CD14-positive monocyte (primary cell): Measurements from ENCODE around the gene MFNG. TPM values are rescaled to one million over a fixed set of nuclear protein-coding genes. Genes with fewer than 3 reads are reported as not detected.

Experiments
- DNase-seq, 3 donors: peaks; one replicate each; pipeline ENCODE4 v3.0.0-alpha.2; 2011 to 2022
- H2AFZ ChIP-seq: 2 replicates; pipeline ENCODE4 v1.6.0; 2012; ENCODE audit warnings: mild to moderate bottlenecking, low read depth, low read length, inconsistent platforms; ENCODE audit not compliant: insufficient read depth, poor library complexity, severe bottlenecking
- H3K27ac ChIP-seq, 2 donors: 1 replicate in 1 of 2; 2 replicates in 1 of 2; pipeline ENCODE4 v1.5.1; 2012 to 2013; ENCODE audit warnings: low read length in 2 of 2, control low read depth in 1 of 2, inconsistent platforms in 1 of 2, low read depth in 1 of 2, mild to moderate bottlenecking in 1 of 2
- H3K27me3 ChIP-seq, 2 donors: one replicate each; pipeline versions ENCODE4 v1.6.0 to v1.6.1; 2011 to 2013; ENCODE audit warnings: low read length in 2 of 2; ENCODE audit not compliant: control insufficient read depth in 2 of 2, insufficient read depth in 2 of 2
- H3K36me3 ChIP-seq, 2 donors: replicated peaks in 1 of 2; 1 replicate in 1 of 2; 2 replicates in 1 of 2; pipeline versions ENCODE4 v1.5.1 to v1.6.1; 2012 to 2013; ENCODE audit warnings: low read length in 2 of 2, control low read depth in 1 of 2, inconsistent platforms in 1 of 2, mild to moderate bottlenecking in 1 of 2; ENCODE audit not compliant: insufficient read depth in 2 of 2, control insufficient read depth in 1 of 2
- H3K4me1 ChIP-seq, 2 donors: 1 replicate in 1 of 2; 2 replicates in 1 of 2; pipeline versions ENCODE4 v1.5.1 to v1.6.1; 2012 to 2013; ENCODE audit warnings: low read length in 2 of 2, control low read depth in 1 of 2, inconsistent platforms in 1 of 2, mild to moderate bottlenecking in 1 of 2, moderate library complexity in 1 of 2; ENCODE audit not compliant: insufficient read depth in 2 of 2, control insufficient read depth in 1 of 2
- H3K4me2 ChIP-seq: replicated peaks from 2 replicates; pipeline ENCODE3; 2012; ENCODE audit warnings: low read length, moderate library complexity, mild to moderate bottlenecking; ENCODE audit not compliant: poor library complexity, severe bottlenecking; ENCODE audit errors: extremely low read depth
- H3K4me3 ChIP-seq, 3 experiments: fragments of 200-600 bp in 1 of 3; sonication (generic) in 1 of 3; replicated peaks in 1 of 3; 1 replicate in 2 of 3; 2 replicates in 1 of 3; pipeline ENCODE4 v1.5.1; 2011 to 2013; ENCODE audit warnings: low read length in 3 of 3, mild to moderate bottlenecking in 3 of 3, control low read depth in 2 of 3, low read depth in 2 of 3, inconsistent platforms in 1 of 3, moderate library complexity in 1 of 3
- H3K79me2 ChIP-seq: 2 replicates; pipeline ENCODE4 v1.6.0; 2012; ENCODE audit warnings: mild to moderate bottlenecking, control low read depth, inconsistent platforms, low read length, moderate library complexity; ENCODE audit not compliant: insufficient read depth
- H3K9ac ChIP-seq: 2 replicates; pipeline ENCODE4 v1.6.0; 2017; ENCODE audit warnings: low read length, mild to moderate bottlenecking; ENCODE audit not compliant: insufficient read depth, poor library complexity, severe bottlenecking
- H3K9me3 ChIP-seq, 2 donors: replicated peaks in 1 of 2; 1 replicate in 1 of 2; 2 replicates in 1 of 2; pipeline versions ENCODE4 v1.5.1 to v1.6.1; 2012 to 2013; ENCODE audit warnings: low read length in 2 of 2, control low read depth in 1 of 2; ENCODE audit not compliant: control insufficient read depth in 1 of 2, insufficient read depth in 1 of 2
- H4K20me1 ChIP-seq: 2 replicates; pipeline ENCODE4 v1.6.0; 2012; ENCODE audit warnings: mild to moderate bottlenecking, low read length, control low read depth, moderate library complexity; ENCODE audit not compliant: insufficient read depth
- H3K27ac Mint-ChIP-seq, 7 donors: one replicate each; pipeline ENCODE4 v1.8.0; 2020; ENCODE audit warnings: mild to moderate bottlenecking in 7 of 7, mixed read lengths in 7 of 7, moderate library complexity in 6 of 7, inconsistent platforms in 2 of 7
- H3K27me3 Mint-ChIP-seq, 3 donors: one replicate each; pipeline ENCODE4 v1.8.0; 2021 to 2022; ENCODE audit warnings: low read depth in 3 of 3, mild to moderate bottlenecking in 3 of 3, mixed read lengths in 3 of 3, moderate library complexity in 3 of 3, inconsistent platforms in 1 of 3
- H3K36me3 Mint-ChIP-seq, 2 donors: one replicate each; pipeline ENCODE4 v1.8.0; 2020; ENCODE audit warnings: mixed read lengths in 2 of 2, inconsistent platforms in 1 of 2, mild to moderate bottlenecking in 1 of 2
- H3K4me1 Mint-ChIP-seq: one replicate; pipeline ENCODE4 v1.8.0; 2020; ENCODE audit warnings: mild to moderate bottlenecking, mixed read lengths
- H3K4me3 Mint-ChIP-seq, 2 donors: one replicate each; pipeline ENCODE4 v1.8.0; 2020; ENCODE audit warnings: mild to moderate bottlenecking in 2 of 2, mixed read lengths in 2 of 2, moderate library complexity in 1 of 2
- H3K9me3 Mint-ChIP-seq, 7 donors: one replicate each; pipeline ENCODE4 v1.8.0; 2020 to 2022; ENCODE audit warnings: mixed read lengths in 7 of 7, mild to moderate bottlenecking in 6 of 7, moderate library complexity in 6 of 7, inconsistent platforms in 2 of 7
- WGBS: methylation state at CpG from one replicate; pipeline ENCODE4 v1.1.5; 2013; ENCODE audit warnings: missing lambda C conversion rate; ENCODE audit not compliant: insufficient coverage; 5-methylcytosine and 5-hydroxymethylcytosine counted together
- intact Hi-C, 2 donors: fragments of 100-400 bp; cut with micrococcal nuclease; formaldehyde crosslinking; loops; one replicate each; pipeline versions ENCODE4 v1.15.0 to v1.15.1; 2023
- polyA plus RNA-seq, 3 donors: library from polyadenylated mRNA; depleted of rRNA in 1 of 3; unstranded in 2 of 3; stranded (reverse) in 1 of 3; fragments of 300-500 nt in 2 of 3; fragments of >200 nt in 1 of 3; fragmentation: Illumina TruSeq in 2 of 3; gene quantifications; 1 replicate in 2 of 3; 2 replicates in 1 of 3; pipeline ENCODE4 v1.2.3, GENCODE V29; 2012 to 2021
- TF ChIP-seq, protein P1 (sequence below): fragments of 200-600 bp; IDR thresholded peaks from one replicate; pipeline ENCODE4 v1.8.0; 2022; ENCODE audit warnings: antibody characterized with exemption, mild to moderate bottlenecking

MFNG gene
- polyA plus RNA-seq, 3 donors, result 84.1 to 196 (median 181) TPM

DNA sequence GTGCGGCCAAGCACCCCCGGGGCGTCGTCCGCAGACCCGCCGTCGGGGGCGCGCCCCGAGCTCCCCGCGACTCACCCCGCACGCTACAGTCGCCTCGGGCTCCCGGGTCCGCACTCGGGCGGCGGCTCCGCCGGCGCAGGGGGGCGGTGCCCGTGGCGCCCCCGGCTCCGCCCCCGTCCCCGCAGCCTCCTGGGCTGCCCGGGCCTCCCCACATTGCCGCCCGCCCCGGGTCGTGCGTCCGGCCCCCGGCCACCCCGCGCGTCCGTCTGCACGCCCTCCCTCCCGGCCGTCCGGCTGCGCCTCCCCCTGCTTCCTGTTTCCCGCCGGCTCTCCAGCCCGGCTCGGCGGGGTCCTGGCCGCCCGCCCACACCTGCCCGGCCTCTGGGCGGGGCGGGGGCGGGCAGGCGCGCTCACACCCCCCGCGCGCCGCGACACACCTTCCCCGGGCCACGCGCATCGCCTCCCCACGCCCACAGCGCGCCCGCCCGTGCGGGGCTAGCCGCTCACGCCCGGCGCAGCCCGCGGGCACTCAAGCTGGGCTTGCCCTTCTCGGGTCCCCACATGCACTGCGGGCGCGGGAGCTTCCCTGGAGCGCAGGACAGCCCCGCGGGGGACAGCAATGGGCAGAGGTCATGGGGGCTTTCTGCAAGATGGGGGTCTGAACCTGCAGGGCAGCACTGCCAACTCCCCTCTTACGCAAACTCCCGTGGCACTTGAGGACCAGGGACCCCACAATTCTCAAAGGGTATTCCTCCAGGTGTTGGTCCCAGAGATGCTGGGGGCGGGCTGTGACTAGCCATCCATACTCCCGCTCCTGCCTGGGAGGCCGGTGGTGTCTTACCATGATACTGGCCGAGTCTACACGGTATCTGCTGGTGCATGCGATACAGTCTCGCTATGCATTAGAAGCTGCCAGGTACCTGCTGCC, 33.3 kb upstream of the MFNG start, which contains the start of gene CARD10:
CARD10 (minus strand) TSS at position 148 of the 928 bp plus-strand sequence. CDS start 215 bp downstream, outside the sequence.
- 7% methylated on average over 99 of the region's 99 CpGs for WGBS
- peaks cover 16 to 46% of the 10 kb centered on the region in 2 donors for H3K27me3 ChIP-seq
- H3K27me3 Mint-ChIP-seq, result peaks cover 47 to 59% (median 53%) of the 10 kb centered on the region in 3 donors
- no peaks in the 10 kb centered on the region for H3K36me3 ChIP-seq
- no peak within 1 kb of the TSS for H3K27ac ChIP-seq
- no peaks in the 10 kb centered on the region for H4K20me1 ChIP-seq
- peak within 1 kb of the TSS in 1 of 7 donors; percentile 33 for H3K27ac Mint-ChIP-seq
- TF ChIP-seq, protein P1, sequence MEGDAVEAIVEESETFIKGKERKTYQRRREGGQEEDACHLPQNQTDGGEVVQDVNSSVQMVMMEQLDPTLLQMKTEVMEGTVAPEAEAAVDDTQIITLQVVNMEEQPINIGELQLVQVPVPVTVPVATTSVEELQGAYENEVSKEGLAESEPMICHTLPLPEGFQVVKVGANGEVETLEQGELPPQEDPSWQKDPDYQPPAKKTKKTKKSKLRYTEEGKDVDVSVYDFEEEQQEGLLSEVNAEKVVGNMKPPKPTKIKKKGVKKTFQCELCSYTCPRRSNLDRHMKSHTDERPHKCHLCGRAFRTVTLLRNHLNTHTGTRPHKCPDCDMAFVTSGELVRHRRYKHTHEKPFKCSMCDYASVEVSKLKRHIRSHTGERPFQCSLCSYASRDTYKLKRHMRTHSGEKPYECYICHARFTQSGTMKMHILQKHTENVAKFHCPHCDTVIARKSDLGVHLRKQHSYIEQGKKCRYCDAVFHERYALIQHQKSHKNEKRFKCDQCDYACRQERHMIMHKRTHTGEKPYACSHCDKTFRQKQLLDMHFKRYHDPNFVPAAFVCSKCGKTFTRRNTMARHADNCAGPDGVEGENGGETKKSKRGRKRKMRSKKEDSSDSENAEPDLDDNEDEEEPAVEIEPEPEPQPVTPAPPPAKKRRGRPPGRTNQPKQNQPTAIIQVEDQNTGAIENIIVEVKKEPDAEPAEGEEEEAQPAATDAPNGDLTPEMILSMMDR, result no peak
- peaks cover 0 to 2% of the 10 kb centered on the region in 2 donors for H3K36me3 Mint-ChIP-seq
- peak within 1 kb of the TSS; percentile 57 to 82 for H3K4me3 Mint-ChIP-seq
- H3K4me3 ChIP-seq, result peak within 1 kb of the TSS in 1 of 3 experiments; percentile 58
- H3K4me1 ChIP-seq, result peaks cover 4 to 12% of the 10 kb centered on the region in 2 donors
- peaks cover 0 to 6% of the 10 kb centered on the region in 2 donors for H3K9me3 ChIP-seq
- H3K9me3 Mint-ChIP-seq, result peaks cover 3 to 16% (median 6%) of the 10 kb centered on the region in 7 donors
- no peaks in the 10 kb centered on the region for H3K79me2 ChIP-seq
- no peak within 1 kb of the TSS for H2AFZ ChIP-seq
- H3K9ac ChIP-seq, result no peak within 1 kb of the TSS
- H3K4me1 Mint-ChIP-seq, result peaks cover 9% of the 10 kb centered on the region
- H3K4me2 ChIP-seq, result peak within 1 kb of the TSS; percentile 71
- intact Hi-C loops, result no loop called here
- DNase-seq, result no peak

DNA sequence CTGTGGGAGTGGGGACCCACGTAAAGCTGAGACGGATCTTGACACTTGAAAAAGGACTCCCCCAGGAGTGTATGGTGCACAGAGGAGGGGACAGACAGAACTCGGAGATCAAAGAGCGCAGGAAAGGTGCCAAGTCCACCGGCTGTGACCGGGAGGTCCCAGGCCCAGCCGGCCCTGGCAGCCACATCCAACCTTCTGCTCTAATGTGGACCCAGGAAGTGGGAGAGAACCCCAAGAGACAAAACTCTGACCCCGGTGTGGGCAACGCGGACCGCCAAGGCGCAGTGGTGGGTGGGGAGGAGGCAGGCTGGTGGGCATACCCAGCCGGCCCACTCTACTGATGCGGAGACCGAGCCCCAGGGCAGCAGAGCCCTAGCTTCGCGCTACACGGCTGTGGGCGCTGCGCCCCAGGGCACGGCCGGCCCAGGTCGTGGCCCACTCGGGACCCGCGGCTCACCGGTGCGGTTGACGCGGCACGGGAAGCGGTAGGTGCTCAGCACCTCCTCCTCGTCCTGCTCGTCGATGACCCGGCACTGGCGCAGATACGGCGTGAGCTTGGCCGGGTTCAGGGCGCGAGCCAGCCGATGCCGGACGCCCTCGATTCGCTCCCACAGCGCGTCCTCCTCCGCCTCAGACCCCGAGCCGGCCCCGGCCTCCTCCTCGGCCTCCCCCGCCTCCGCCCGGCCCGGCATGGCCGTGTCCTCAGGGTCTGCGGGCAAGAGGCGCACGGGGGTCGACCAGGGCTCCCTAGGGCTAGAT, 32.5 kb upstream of the MFNG start:
- H3K4me1 Mint-ChIP-seq, result peaks cover 9% of the 10 kb centered on the region
- H3K9me3 ChIP-seq, result peaks cover 0 to 6% of the 10 kb centered on the region in 2 donors
- H3K4me3 ChIP-seq, result peak overlapping the region in 1 of 3 experiments; percentile 58
- 16% methylated on average over 59 of the region's 63 CpGs for WGBS
- intact Hi-C loops, result no loop called here
- no peak for DNase-seq
- peak overlapping the region; percentile 57 to 82 for H3K4me3 Mint-ChIP-seq
- H3K9ac ChIP-seq, result no peak overlapping the region
- peaks cover 3 to 16% (median 6%) of the 10 kb centered on the region in 7 donors for H3K9me3 Mint-ChIP-seq
- peaks cover 4 to 12% of the 10 kb centered on the region in 2 donors for H3K4me1 ChIP-seq
- peaks cover 0 to 2% of the 10 kb centered on the region in 2 donors for H3K36me3 Mint-ChIP-seq
- H2AFZ ChIP-seq, result no peak overlapping the region
- H3K36me3 ChIP-seq, result no peaks in the 10 kb centered on the region
- H3K27me3 Mint-ChIP-seq, result peaks cover 45 to 55% (median 55%) of the 10 kb centered on the region in 3 donors
- no peaks in the 10 kb centered on the region for H3K79me2 ChIP-seq
- TF ChIP-seq, protein P1, result no peak
- peaks cover 16 to 46% of the 10 kb centered on the region in 2 donors for H3K27me3 ChIP-seq
- peak overlapping the region in 1 of 7 donors; percentile 33 for H3K27ac Mint-ChIP-seq
- no peaks in the 10 kb centered on the region for H4K20me1 ChIP-seq
- peak overlapping the region; percentile 71 for H3K4me2 ChIP-seq
- no peak overlapping the region for H3K27ac ChIP-seq
